SK-N-SH (cell line): Measurements from ENCODE around the gene ARHGAP15. TPM values are rescaled to one million over a fixed set of nuclear protein-coding genes. Genes with fewer than 3 reads are reported as not detected.

Experiments used
- CTCF ChIA-PET: fragments of 300-600, 350-600 bp; formaldehyde crosslinking; extraction: SDS; loops from one replicate; lab custom pipeline; 2021; lab: Yijun Ruan, JAX
- POLR2A ChIA-PET: fragments of 350-600 bp; sonication (Branson Sonifier 250); formaldehyde crosslinking; extraction: SDS; loops from one replicate; lab custom pipeline; 2020; ENCODE audit warnings: antibody characterized with exemption, inconsistent platforms; lab: Yijun Ruan, JAX
- DNase-seq: peaks from one replicate; pipeline ENCODE4 v3.0.0; 2012
- H2AFZ ChIP-seq: fragments of 200-600 bp; sonication (generic); 2 replicates; pipeline ENCODE4 v1.8.1; 2016; ENCODE audit warnings: antibody characterized with exemption, mild to moderate bottlenecking, low read depth
- H3F3A ChIP-seq: fragments of 200-600 bp; sonication (generic); replicated peaks from 2 replicates; pipeline ENCODE3; 2016; ENCODE audit warnings: antibody characterized with exemption, mild to moderate bottlenecking; ENCODE audit not compliant: insufficient read depth
- H3K27ac ChIP-seq, 2 experiments: fragments of 200-500 bp in 1 of 2; fragments of 200-600 bp in 1 of 2; sonication (Bioruptor generic) in 1 of 2; sonication (generic), shearing (Covaris generic) in 1 of 2; 2 replicates each; pipeline versions ENCODE4 v1.5.1 to v1.6.1; 2014 to 2016; ENCODE audit warnings: low read depth in 2 of 2, inconsistent platforms in 1 of 2, low read length in 1 of 2, mild to moderate bottlenecking in 1 of 2, mixed read lengths in 1 of 2
- H3K27me3 ChIP-seq: fragments of 200-600 bp; sonication (generic), shearing (Covaris generic); 2 replicates; pipeline ENCODE4 v1.6.1; 2016; ENCODE audit warnings: mixed run types; ENCODE audit not compliant: insufficient read depth
- H3K36me3 ChIP-seq, 2 experiments: fragments of 200-500 bp in 1 of 2; fragments of 200-600 bp in 1 of 2; sonication (Bioruptor generic) in 1 of 2; sonication (generic) in 1 of 2; replicated peaks in 1 of 2; 2 replicates each; pipeline versions ENCODE3 to v1.5.1; 2014 to 2016; ENCODE audit warnings: low read length in 1 of 2, mild to moderate bottlenecking in 1 of 2; ENCODE audit not compliant: insufficient read depth in 2 of 2, control insufficient read depth in 1 of 2
- H3K4me1 ChIP-seq, 2 experiments: fragments of 200-500 bp in 1 of 2; fragments of 200-600 bp in 1 of 2; sonication (Bioruptor generic) in 1 of 2; sonication (generic), shearing (Covaris generic) in 1 of 2; 2 replicates each; pipeline versions ENCODE4 v1.5.1 to v1.6.1; 2014 to 2016; ENCODE audit warnings: low read depth in 1 of 2, low read length in 1 of 2, mixed run types in 1 of 2; ENCODE audit not compliant: insufficient read depth in 2 of 2, control insufficient read depth in 1 of 2
- H3K4me2 ChIP-seq: fragments of 200-600 bp; sonication (generic), shearing (Covaris generic); 2 replicates; pipeline ENCODE4 v1.6.1; 2017; ENCODE audit warnings: mixed run types
- H3K4me3 ChIP-seq, 2 experiments: fragments of 200-500 bp in 1 of 2; fragments of 200-600 bp in 1 of 2; sonication (Bioruptor generic) in 1 of 2; sonication (generic), shearing (Covaris generic) in 1 of 2; 2 replicates each; pipeline versions ENCODE4 v1.5.1 to v1.8.1; 2014 to 2016; ENCODE audit warnings: low read depth in 2 of 2, inconsistent platforms in 1 of 2, low read length in 1 of 2, mild to moderate bottlenecking in 1 of 2, mixed read lengths in 1 of 2, moderate library complexity in 1 of 2
- H3K79me2 ChIP-seq: fragments of 200-600 bp; sonication (generic); 2 replicates; pipeline ENCODE4 v1.8.1; 2017; ENCODE audit warnings: mild to moderate bottlenecking; ENCODE audit not compliant: insufficient read depth
- H3K9ac ChIP-seq: fragments of 200-600 bp; sonication (generic); 2 replicates; pipeline ENCODE4 v1.6.1; 2017; ENCODE audit warnings: mixed run types
- H3K9me2 ChIP-seq: fragments of 200-600 bp; sonication (generic); 2 replicates; pipeline ENCODE4 v1.6.1; 2017; ENCODE audit warnings: mixed run types
- H3K9me3 ChIP-seq: fragments of 200-600 bp; sonication (generic); 2 replicates; pipeline ENCODE4 v1.6.1; 2017; ENCODE audit warnings: mixed run types, mild to moderate bottlenecking, moderate library complexity
- H4K20me1 ChIP-seq: fragments of 200-600 bp; sonication (generic); 2 replicates; pipeline ENCODE4 v1.6.1; 2017; ENCODE audit warnings: mild to moderate bottlenecking, mixed run types; ENCODE audit not compliant: insufficient read depth
- CHD2 ChIP-seq: fragments of 150-350 bp; IDR thresholded peaks from 2 replicates; pipeline ENCODE4 v1.6.1; 2018; ENCODE audit warnings: low read length; ENCODE audit not compliant: partially characterized antibody
- CTCF ChIP-seq: fragments of 200-600 bp; sonication (generic); IDR thresholded peaks from 2 replicates; pipeline ENCODE4 v1.6.1; 2017; ENCODE audit warnings: antibody characterized with exemption, mild to moderate bottlenecking, moderate library complexity
- ELF1 ChIP-seq: IDR thresholded peaks from 2 replicates; pipeline ENCODE4 v1.4.0; 2012
- EZH2phosphoT487 ChIP-seq: fragments of 200-600 bp; sonication (generic); IDR thresholded peaks from 2 replicates; pipeline ENCODE4 v1.6.1; 2017; ENCODE audit warnings: low read depth, mixed run types, mild to moderate bottlenecking, antibody characterized with exemption, moderate library complexity, borderline replicate concordance
- FOSL2 ChIP-seq: IDR thresholded peaks from 2 replicates; pipeline ENCODE4 v1.4.0; 2012; ENCODE audit warnings: low read depth, mild to moderate bottlenecking, moderate library complexity, borderline replicate concordance
- IRF3 ChIP-seq: fragments of 150-350 bp; IDR thresholded peaks from 2 replicates; pipeline ENCODE4 v1.6.1; 2016; ENCODE audit warnings: mild to moderate bottlenecking, low read depth, low read length
- MAX ChIP-seq: IDR thresholded peaks from 2 replicates; pipeline ENCODE4 v1.4.0; 2012; ENCODE audit warnings: low read depth
- MEF2A ChIP-seq: IDR thresholded peaks from 2 replicates; pipeline ENCODE4 v1.4.0; 2012; ENCODE audit warnings: low read depth, borderline replicate concordance
- NFIC ChIP-seq: IDR thresholded peaks from 2 replicates; pipeline ENCODE4 v1.4.0; 2012; ENCODE audit warnings: borderline replicate concordance
- RCOR1 ChIP-seq: fragments of 150-350 bp; IDR thresholded peaks from 2 replicates; pipeline ENCODE4 v1.6.1; 2017; ENCODE audit warnings: antibody characterized with exemption, low read length
- REST ChIP-seq: IDR thresholded peaks from 2 replicates; pipeline ENCODE4 v1.6.1; 2012; ENCODE audit warnings: mild to moderate bottlenecking, low read depth, low read length, moderate library complexity
- SIN3A ChIP-seq: IDR thresholded peaks from 2 replicates; pipeline ENCODE4 v1.6.1; 2012; ENCODE audit warnings: low read depth, mild to moderate bottlenecking, low read length, moderate library complexity, borderline replicate concordance
- SMC3 ChIP-seq: IDR thresholded peaks from 2 replicates; pipeline ENCODE4 v1.6.1; 2012; ENCODE audit warnings: low read depth, low read length, improper control_type of control experiment
- TCF12 ChIP-seq: IDR thresholded peaks from 2 replicates; pipeline ENCODE4 v1.4.0; 2012
- USF1 ChIP-seq: IDR thresholded peaks from 2 replicates; pipeline ENCODE4 v1.4.0; 2012; ENCODE audit warnings: low read depth, borderline replicate concordance
- YY1 ChIP-seq: IDR thresholded peaks from 2 replicates; pipeline ENCODE4 v1.4.0; 2012; ENCODE audit warnings: low read depth, mild to moderate bottlenecking
- WGBS: methylation state at CpG from one replicate; pipeline ENCODE4 v1.1.6; 2017; ENCODE audit warnings: low lambda C conversion rate; 5-methylcytosine and 5-hydroxymethylcytosine counted together
- polyA plus RNA-seq, 3 experiments: library from polyadenylated mRNA; depleted of rRNA; stranded (reverse); fragments of >200 nt; gene quantifications; 2 replicates each; pipeline ENCODE4 v1.2.3, GENCODE V29; 2012

Gene ARHGAP15
- polyA plus RNA-seq, 1 of the 3 experiments (the other 2 are of a cell fraction): not detected

- no peak for TF ChIP-seq CTCF
- no peak for TF ChIP-seq ELF1
- no peak for TF ChIP-seq SMC3
- no peak for TF ChIP-seq NFIC
- TF ChIP-seq RCOR1: no peak
- no peak for TF ChIP-seq USF1
- TF ChIP-seq FOSL2: no peak
- no peak for TF ChIP-seq CHD2
- TF ChIP-seq EZH2phosphoT487: no peak
- TF ChIP-seq TCF12: no peak
- TF ChIP-seq IRF3: no peak
- TF ChIP-seq REST: no peak
- no peak for TF ChIP-seq MAX
- no peak for TF ChIP-seq SIN3A
- TF ChIP-seq YY1: no peak
- no peak for TF ChIP-seq MEF2A
- TF ChIP-seq, all 33 proteins: peak for 0
- H3F3A ChIP-seq: no peaks in the 10 kb centered on the region
- H3K4me1 ChIP-seq: no peaks in the 10 kb centered on the region
- no peak overlapping the region for H3K27ac ChIP-seq
- H3K9me3 ChIP-seq: no peaks in the 10 kb centered on the region
- H3K36me3 ChIP-seq: no peaks in the 10 kb centered on the region
- CTCF ChIA-PET: interaction anchor here (1.3 kb wide), 1 partner anchor 10 kb away, joined by 5 read pairs; no protein-coding TSS in a partner anchor
- no peak overlapping the region for H3K9ac ChIP-seq
- H3K4me3 ChIP-seq: no peak overlapping the region
- H3K27me3 ChIP-seq: no peaks in the 10 kb centered on the region
- H2AFZ ChIP-seq: no peak overlapping the region
- no peaks in the 10 kb centered on the region for H3K9me2 ChIP-seq
- no peak for DNase-seq
- 13% methylated on average over 2 of the region's 2 CpGs for WGBS
- no peak overlapping the region for H3K4me2 ChIP-seq
- POLR2A ChIA-PET: no interaction called here
- H3K79me2 ChIP-seq: no peaks in the 10 kb centered on the region
- H4K20me1 ChIP-seq: no peaks in the 10 kb centered on the region
These were observed 23.0 kb downstream of the ARHGAP15 start for GRCh38 chr2:143152219-143152618.
